ENCODE data around the gene ACKR1.

ACKR1 gene

DNA sequence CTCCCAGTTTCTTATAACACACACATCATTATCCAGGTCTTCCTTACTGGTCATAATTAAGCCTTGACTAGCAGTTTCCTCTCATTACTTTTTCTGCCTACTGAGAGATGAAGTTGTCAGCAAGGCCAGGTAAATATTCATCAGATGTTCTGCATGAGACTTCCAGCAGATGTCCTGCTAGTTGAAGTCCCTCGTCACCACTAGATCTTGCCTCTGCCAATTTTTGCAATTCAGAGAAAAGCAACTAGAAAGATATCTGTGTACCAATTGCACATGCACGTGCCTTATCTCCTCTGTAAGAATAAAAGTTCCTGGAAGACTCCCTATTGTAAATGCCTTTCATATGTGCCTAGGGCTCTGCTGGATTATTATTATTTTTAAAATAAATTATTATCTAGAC, 18.3 kb downstream of the ACKR1 start:
- Mint-ChIP-seq H3K4me1 (ENCODE audit: low read depth) (no peaks in the 10 kb centered on the region), H3K27ac (no peak overlapping the region), H3K4me3 (no peak overlapping the region), H3K27me3 (ENCODE audit: low read depth) (peaks cover 4% of the 10 kb centered on the region), H3K9me3 (no peaks in the 10 kb centered on the region), H3K36me3 (ENCODE audit: low read depth) (no peaks in the 10 kb centered on the region)

DNA sequence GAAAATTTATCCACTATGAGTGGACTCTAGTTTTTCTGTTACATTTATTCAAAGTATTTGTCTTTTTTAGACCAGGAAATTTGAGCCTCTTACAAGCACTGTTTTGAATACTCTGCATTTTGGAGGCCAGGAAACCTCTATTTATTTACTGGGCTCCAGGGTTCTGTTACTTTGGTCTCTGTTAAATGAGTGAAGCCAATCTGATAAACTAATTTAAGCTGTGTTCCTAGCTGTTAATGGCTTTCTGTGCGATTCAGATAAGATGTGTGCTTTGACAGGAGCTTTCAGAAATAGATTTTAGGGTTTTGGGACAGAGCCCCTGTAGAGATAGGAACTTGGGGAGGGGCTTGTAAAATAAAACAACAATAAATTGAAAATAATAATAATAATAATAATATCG, 23.9 kb downstream of the ACKR1 start:
- peaks cover 4% of the 10 kb centered on the region for H3K27me3 Mint-ChIP-seq (ENCODE audit: low read depth)
- no peak overlapping the region for H3K4me3 Mint-ChIP-seq
- no peaks in the 10 kb centered on the region for H3K36me3 Mint-ChIP-seq (ENCODE audit: low read depth)
- no peaks in the 10 kb centered on the region for H3K4me1 Mint-ChIP-seq (ENCODE audit: low read depth)
- H3K27ac Mint-ChIP-seq: no peak overlapping the region
- H3K9me3 Mint-ChIP-seq: no peaks in the 10 kb centered on the region

DNA sequence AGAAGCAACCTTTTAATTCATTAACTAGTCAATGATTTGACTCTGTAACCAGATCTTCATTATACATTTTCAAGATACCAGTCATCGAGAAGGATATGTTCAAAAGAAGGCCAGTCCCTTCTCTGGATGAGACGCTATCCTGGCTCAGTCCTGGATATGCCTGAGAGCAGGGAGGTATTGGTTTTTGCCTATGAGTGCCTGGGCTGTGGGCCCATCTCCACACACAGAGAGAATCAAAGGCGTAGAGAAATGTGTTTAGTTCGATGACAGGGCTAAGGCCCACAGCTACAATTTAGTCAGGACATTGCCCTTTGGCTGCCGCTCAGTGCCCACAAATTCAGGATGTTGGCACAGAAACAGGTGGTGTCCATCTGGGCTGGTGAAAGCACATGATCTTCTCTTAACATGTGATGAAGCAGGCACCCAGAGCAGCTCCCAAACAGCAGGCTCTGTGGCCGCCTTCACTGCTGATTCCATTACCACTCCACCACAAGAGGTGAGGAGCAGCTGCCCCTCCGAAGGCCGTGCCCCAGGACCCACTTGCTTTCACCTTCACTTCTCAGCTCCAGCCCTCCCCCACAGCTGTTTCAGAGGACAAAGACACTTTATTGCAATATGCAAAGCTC, 24.7 kb downstream of the ACKR1 start:
- peaks cover 4% of the 10 kb centered on the region for H3K27me3 Mint-ChIP-seq (ENCODE audit: low read depth)
- H3K9me3 Mint-ChIP-seq: no peaks in the 10 kb centered on the region
- no peak overlapping the region for H3K4me3 Mint-ChIP-seq
- H3K36me3 Mint-ChIP-seq (ENCODE audit: low read depth): no peaks in the 10 kb centered on the region
- no peaks in the 10 kb centered on the region for H3K4me1 Mint-ChIP-seq (ENCODE audit: low read depth)
- no peak overlapping the region for H3K27ac Mint-ChIP-seq

DNA sequence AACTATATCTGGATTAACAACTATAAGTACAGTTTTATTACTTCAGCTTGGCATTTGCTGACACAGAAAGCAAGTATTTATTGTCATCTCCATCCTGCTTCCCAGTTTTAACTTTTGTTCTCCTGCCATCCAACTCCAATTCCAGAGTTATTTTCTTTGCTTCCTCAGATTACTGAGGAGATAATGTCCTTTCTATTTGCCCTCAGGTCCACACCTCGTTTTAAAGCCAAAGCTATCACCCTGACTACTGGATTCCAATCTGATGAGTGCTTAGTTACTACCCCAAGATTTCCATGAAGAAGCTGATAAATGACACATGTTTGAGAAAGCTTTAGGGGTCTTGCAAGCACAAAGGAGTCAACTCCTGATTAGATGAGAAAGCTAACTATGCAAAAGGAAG, 25.2 kb downstream of the ACKR1 start:
- Mint-ChIP-seq H3K4me3 (no peak overlapping the region), H3K36me3 (ENCODE audit: low read depth) (no peaks in the 10 kb centered on the region), H3K9me3 (no peaks in the 10 kb centered on the region), H3K27me3 (ENCODE audit: low read depth) (peaks cover 4% of the 10 kb centered on the region), H3K27ac (no peak overlapping the region), H3K4me1 (ENCODE audit: low read depth) (no peaks in the 10 kb centered on the region)

DNA sequence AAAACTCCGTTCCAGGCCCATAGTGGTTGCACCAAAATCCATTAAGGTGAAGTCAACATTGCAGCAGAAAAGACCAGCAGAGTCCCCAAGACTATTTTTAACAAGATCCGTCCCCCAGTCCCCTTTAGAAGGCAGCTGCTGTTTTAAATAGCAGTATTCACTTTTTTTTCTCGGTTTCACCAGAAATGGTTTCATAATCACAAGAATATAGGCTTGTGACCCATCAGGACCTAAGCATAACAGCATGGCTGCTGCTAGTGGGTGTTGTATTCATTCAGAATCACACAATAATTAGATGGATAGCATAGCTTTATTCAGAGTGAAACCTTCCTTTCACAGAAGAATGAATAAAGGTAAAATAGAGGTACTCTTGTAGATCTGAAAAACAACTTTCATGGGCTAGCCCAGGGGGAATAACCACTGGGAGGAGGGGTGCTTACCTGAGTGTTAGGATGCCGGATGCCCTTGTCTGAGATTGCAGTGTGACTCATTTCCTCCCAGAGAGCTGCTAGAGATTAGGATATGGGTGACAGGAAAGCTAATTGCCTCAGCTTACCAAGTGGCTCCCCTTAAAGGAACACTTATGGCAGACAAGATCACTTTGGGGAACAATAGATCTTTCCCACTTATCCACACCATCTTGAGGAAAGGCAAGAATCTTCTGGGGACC, 35.0 kb downstream of the ACKR1 start:
- Mint-ChIP-seq H3K9me3 (no peaks in the 10 kb centered on the region), H3K36me3 (ENCODE audit: low read depth) (no peaks in the 10 kb centered on the region), H3K4me3 (no peak overlapping the region), H3K4me1 (ENCODE audit: low read depth) (no peaks in the 10 kb centered on the region), H3K27me3 (ENCODE audit: low read depth) (peaks cover 4% of the 10 kb centered on the region), H3K27ac (no peak overlapping the region)

DNA sequence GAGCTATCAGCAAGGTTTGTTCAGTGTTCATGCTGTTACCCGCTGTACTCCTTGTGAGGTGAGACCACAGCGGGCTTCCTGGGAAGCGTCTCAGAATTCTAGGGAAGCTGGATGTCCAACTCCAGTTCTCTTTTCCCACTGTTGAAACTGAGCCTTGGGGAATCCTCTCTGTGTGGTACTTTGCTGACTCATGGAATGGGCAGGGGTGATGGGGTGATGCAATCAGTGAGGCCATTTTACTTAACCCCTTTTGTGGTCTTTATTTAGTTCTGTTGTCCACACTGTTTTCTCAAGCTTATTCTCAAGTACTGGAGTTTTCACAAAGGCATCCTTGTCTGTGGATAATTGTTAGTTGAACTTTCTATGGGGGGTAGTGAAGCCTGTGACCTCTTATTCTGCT, 42.6 kb downstream of the ACKR1 start:
- no peak overlapping the region for H3K27ac Mint-ChIP-seq
- H3K4me3 Mint-ChIP-seq: no peak overlapping the region
- no peaks in the 10 kb centered on the region for H3K4me1 Mint-ChIP-seq (ENCODE audit: low read depth)
- peaks cover 4% of the 10 kb centered on the region for H3K27me3 Mint-ChIP-seq (ENCODE audit: low read depth)
- H3K36me3 Mint-ChIP-seq (ENCODE audit: low read depth): no peaks in the 10 kb centered on the region
- peaks cover 4% of the 10 kb centered on the region for H3K9me3 Mint-ChIP-seq

DNA sequence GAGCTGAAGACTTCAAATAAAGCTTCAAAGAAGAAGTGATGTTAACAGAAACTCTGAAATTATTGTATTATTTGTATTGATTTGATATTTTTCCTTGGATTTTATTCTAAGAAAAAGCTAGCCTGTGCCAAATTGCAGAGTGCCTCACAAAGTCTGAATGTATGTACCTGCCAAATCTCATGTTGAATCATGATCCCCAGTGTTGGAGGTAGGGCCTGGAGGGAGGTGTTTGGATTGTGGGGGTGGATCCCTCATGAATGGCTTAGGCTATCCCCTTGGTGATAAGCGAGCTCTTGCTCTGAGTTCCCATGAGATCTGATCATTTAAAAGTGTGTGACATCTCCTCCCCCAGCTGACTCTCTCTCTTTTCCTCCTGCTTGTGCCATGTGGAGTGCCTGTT, 43.6 kb downstream of the ACKR1 start:
- Mint-ChIP-seq H3K36me3 (ENCODE audit: low read depth) (no peaks in the 10 kb centered on the region), H3K4me1 (ENCODE audit: low read depth) (no peaks in the 10 kb centered on the region), H3K27ac (no peak overlapping the region), H3K9me3 (peaks cover 4% of the 10 kb centered on the region), H3K27me3 (ENCODE audit: low read depth) (peaks cover 4% of the 10 kb centered on the region), H3K4me3 (no peak overlapping the region)

DNA sequence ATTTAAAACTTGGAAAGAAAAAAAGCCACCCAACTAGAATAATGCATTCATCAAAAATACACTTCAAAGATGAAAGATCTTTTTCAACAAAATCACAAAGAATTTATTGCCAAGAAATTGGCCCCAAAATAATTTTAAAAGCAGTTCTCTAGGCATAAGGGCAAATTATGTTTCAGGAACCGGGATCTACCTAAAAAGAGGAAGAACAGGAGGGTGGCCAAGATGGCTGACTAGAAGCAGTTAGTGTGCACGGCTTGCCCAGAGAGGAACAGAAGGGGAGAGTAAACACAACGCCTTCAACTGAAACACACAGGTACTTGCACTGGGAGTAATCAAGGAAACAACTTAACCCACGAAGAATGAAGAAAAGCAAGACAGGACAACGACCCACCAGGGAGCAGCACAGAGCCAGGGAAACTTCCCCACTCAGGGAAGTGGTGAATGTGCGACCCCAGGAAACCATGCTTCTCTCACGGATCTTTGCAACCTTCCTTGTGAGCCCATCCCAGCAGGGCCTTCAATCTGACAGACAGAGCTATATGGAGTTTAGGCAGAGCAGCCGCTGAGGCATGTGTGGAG, 46.1 kb downstream of the ACKR1 start:
- H3K27me3 Mint-ChIP-seq (ENCODE audit: low read depth): no peaks in the 10 kb centered on the region
- H3K27ac Mint-ChIP-seq: no peak overlapping the region

More for the DNA sequence above, 46.1 kb downstream of the ACKR1 start:
- no peak overlapping the region for H3K4me3 Mint-ChIP-seq
- H3K36me3 Mint-ChIP-seq (ENCODE audit: low read depth): no peaks in the 10 kb centered on the region
- peaks cover 4% of the 10 kb centered on the region for H3K9me3 Mint-ChIP-seq
- no peaks in the 10 kb centered on the region for H3K4me1 Mint-ChIP-seq (ENCODE audit: low read depth)
